ENCODE data around the gene WDFY4. TPM values are rescaled to one million over a fixed set of nuclear protein-coding genes. Genes with fewer than 3 reads are reported as not detected.

WDFY4 gene
- total and polyA plus RNA-seq, 2 of the 4 experiments (the other 2 are of a cell fraction): not detected

DNA sequence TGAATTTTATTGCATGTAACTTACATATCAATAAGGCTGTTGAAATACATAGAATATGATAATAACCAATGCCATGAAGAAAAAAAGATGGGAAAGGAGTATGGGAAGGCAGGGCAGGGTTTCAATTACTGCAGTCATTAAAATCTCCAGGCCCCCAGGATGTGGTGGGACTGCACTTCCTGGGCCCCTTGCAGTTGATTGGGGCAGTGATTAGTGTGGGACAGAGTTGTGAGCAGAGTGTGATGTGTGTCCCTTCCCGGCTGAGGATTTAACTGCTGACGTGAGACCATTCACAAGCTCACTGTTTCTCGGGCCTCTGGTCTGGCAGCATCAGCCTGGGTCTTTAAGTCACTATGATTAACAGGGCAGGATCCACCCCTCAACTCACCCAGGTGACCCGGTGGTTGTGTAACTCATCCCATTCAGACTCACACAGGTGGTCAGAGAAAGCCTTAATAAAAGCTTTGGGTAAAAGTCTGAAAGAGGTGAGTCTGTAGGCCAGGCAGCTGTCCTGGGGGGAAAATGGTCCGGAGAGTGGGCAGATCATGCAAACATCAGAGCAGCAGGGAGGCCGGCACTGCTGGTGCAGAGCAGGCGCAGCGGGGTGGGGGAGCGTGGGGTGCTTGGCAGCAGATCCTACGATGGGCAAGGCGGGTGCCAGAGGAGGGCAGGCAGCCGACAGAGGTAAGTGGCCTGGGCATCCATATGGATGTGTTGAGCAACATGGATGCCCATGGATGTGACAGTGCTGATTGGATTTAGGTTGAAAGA lies 36.3 kb upstream of the WDFY4 start:
- POLR2A ChIA-PET (ENCODE audit: unreplicated experiment): no interaction called here
- TF ChIP-seq, protein P1, sequence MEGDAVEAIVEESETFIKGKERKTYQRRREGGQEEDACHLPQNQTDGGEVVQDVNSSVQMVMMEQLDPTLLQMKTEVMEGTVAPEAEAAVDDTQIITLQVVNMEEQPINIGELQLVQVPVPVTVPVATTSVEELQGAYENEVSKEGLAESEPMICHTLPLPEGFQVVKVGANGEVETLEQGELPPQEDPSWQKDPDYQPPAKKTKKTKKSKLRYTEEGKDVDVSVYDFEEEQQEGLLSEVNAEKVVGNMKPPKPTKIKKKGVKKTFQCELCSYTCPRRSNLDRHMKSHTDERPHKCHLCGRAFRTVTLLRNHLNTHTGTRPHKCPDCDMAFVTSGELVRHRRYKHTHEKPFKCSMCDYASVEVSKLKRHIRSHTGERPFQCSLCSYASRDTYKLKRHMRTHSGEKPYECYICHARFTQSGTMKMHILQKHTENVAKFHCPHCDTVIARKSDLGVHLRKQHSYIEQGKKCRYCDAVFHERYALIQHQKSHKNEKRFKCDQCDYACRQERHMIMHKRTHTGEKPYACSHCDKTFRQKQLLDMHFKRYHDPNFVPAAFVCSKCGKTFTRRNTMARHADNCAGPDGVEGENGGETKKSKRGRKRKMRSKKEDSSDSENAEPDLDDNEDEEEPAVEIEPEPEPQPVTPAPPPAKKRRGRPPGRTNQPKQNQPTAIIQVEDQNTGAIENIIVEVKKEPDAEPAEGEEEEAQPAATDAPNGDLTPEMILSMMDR (conservative IDR thresholded peaks at IDR 0.05; ENCODE audit: low read depth, low read length): no peak
- TF ChIP-seq NFE2L2 (IDR thresholded peaks at IDR 0.05; ENCODE audit: low read depth, low read length): no peak
- no peak for TF ChIP-seq RAD21 (IDR thresholded peaks at IDR 0.05; ENCODE audit: low read length)
- TF ChIP-seq MXI1 (IDR thresholded peaks at IDR 0.05; ENCODE audit: borderline replicate concordance, low read depth, low read length): no peak
- TF ChIP-seq SMC3 (IDR thresholded peaks at IDR 0.05; ENCODE audit: low read depth, low read length): no peak
- no peak for TF ChIP-seq MAFK (IDR thresholded peaks at IDR 0.05; ENCODE audit: low read depth, low read length)
- no peak for TF ChIP-seq FOS (IDR thresholded peaks at IDR 0.05; ENCODE audit: low read depth, low read length)
- TF ChIP-seq RFX5 (IDR thresholded peaks at IDR 0.05; ENCODE audit: low read depth, low read length): no peak
- no peak for TF ChIP-seq BHLHE40 (IDR thresholded peaks at IDR 0.05; ENCODE audit: low read depth, low read length)
- no peak for TF ChIP-seq CEBPB (IDR thresholded peaks at IDR 0.05; ENCODE audit: low read depth, low read length)
- no peak for TF ChIP-seq ELK1 (IDR thresholded peaks at IDR 0.05; ENCODE audit: borderline replicate concordance, low read depth, low read length)
- no peak for TF ChIP-seq POLR2A (IDR thresholded peaks at IDR 0.05; ENCODE audit: low read depth, low read length)
- TF ChIP-seq CHD1 (IDR thresholded peaks at IDR 0.05; ENCODE audit: low read depth, low read length): no peak
- TF ChIP-seq RCOR1 (IDR thresholded peaks at IDR 0.05; ENCODE audit: insufficient replicate concordance, low read length): no peak
- no peak for TF ChIP-seq MAZ (IDR thresholded peaks at IDR 0.05; ENCODE audit: borderline replicate concordance, low read depth, low read length)
- TF ChIP-seq, protein P2, sequence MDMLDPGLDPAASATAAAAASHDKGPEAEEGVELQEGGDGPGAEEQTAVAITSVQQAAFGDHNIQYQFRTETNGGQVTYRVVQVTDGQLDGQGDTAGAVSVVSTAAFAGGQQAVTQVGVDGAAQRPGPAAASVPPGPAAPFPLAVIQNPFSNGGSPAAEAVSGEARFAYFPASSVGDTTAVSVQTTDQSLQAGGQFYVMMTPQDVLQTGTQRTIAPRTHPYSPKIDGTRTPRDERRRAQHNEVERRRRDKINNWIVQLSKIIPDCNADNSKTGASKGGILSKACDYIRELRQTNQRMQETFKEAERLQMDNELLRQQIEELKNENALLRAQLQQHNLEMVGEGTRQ (IDR thresholded peaks at IDR 0.05; ENCODE audit: low read depth, low read length): no peak
- no peak overlapping the region for H4K91ac ChIP-seq (ENCODE audit: insufficient read depth, low read depth, low read length)
- H3K79me1 ChIP-seq (ENCODE audit: low read depth in 1 of 2, low read length in 2 of 2): peaks cover 0 to 4% of the 10 kb centered on the region in 2 experiments; a peak in 1 of 4 replicates
- no peaks in the 10 kb centered on the region for H3K9me3 ChIP-seq (ENCODE audit: control insufficient read depth, insufficient read depth, low read length)
- no peak overlapping the region for H3K4ac ChIP-seq (ENCODE audit: low read depth, low read length)
- CTCF ChIA-PET: no interaction called here
- no TSS peak for BruUV-seq (replicated peaks)
- ATAC-seq (ENCODE audit: low read depth): no peak
- H3K4me2 ChIP-seq (ENCODE audit: low read depth, low read length): no peak overlapping the region
- no peak for DNase-seq
- no peaks in the 10 kb centered on the region for H3K27me3 ChIP-seq (ENCODE audit: control insufficient read depth, insufficient read depth, low read length)
- H3K9me1 ChIP-seq (ENCODE audit: insufficient read depth, low read length): no peaks in the 10 kb centered on the region
- no peak overlapping the region for H3K23ac ChIP-seq (ENCODE audit: low read depth, low read length)
- H2AK9ac ChIP-seq (replicated peaks; ENCODE audit: low read depth, low read length, poor library complexity): no peak overlapping the region
- no peak overlapping the region for H2BK120ac ChIP-seq (ENCODE audit: low read depth, low read length)
- 93% methylated on average over 7 of the region's 12 CpGs; no CpG with 5 or more reads in 1 of the 2 experiments for WGBS, 2 experiments (ENCODE audit: extremely low coverage in 2 of 2, insufficient read length in 1 of 2)
- no peak overlapping the region for H2AFZ ChIP-seq (replicated peaks; ENCODE audit: low read length, poor library complexity)
- H2AK5ac ChIP-seq (ENCODE audit: low read depth, low read length): no peak overlapping the region
- H3K56ac ChIP-seq (ENCODE audit: extremely low read depth, insufficient read depth, low read length): no peak overlapping the region
- no peak overlapping the region for H2BK20ac ChIP-seq (ENCODE audit: low read depth, low read length)
- H2BK5ac ChIP-seq (ENCODE audit: low read depth, low read length, poor library complexity, severe bottlenecking): no peak overlapping the region
- H4K20me1 ChIP-seq (ENCODE audit: insufficient read depth, low read length): no peaks in the 10 kb centered on the region
- no peak overlapping the region for H3K27ac ChIP-seq (ENCODE audit: insufficient read depth, low read length)
- no peak overlapping the region for H3K9ac ChIP-seq (ENCODE audit: low read depth, low read length)
- H3K18ac ChIP-seq (ENCODE audit: low read depth, low read length): no peak overlapping the region
- intact Hi-C loops (cut with micrococcal nuclease): no loop called here
- no peaks in the 10 kb centered on the region for H3K36me3 ChIP-seq (ENCODE audit: control insufficient read depth, insufficient read depth, low read length)
- no peak overlapping the region for H4K5ac ChIP-seq (ENCODE audit: low read depth, low read length)
- no peak overlapping the region for H4K8ac ChIP-seq (ENCODE audit: low read depth in 2 of 2, low read length in 2 of 2)
- in situ Hi-C loops (cut with MboI; ENCODE audit: low sequenced_read_pairs): no loop called here
- no peak overlapping the region for H3K14ac ChIP-seq (replicated peaks; ENCODE audit: low read depth, low read length)
- no peaks in the 10 kb centered on the region for H3K4me1 ChIP-seq (ENCODE audit: control insufficient read depth, insufficient read depth, low read length)
- H2BK15ac ChIP-seq (ENCODE audit: low read depth, low read length): no peak overlapping the region
- dilution Hi-C loops (cut with HindIII; ENCODE audit: low sequenced_read_pairs, unreplicated experiment): no loop called here
- no peak overlapping the region for H3K4me3 ChIP-seq (ENCODE audit: insufficient read depth, low read depth, low read length)

Measured in IMR-90 (cell line).